GM19240 (cell line): Measurements from ENCODE around the gene TTLL5.

Experiments used
- DNase-seq: peaks from one replicate; pipeline ENCODE4 v3.0.0; 2011; ENCODE audit warnings: low spot score; ENCODE audit not compliant: insufficient read length

The TTLL5 gene

GRCh38 chr14:75986439-75986765 lies 325.4 kb downstream of the TTLL5 start:
- DNase-seq: no peak

DNA sequence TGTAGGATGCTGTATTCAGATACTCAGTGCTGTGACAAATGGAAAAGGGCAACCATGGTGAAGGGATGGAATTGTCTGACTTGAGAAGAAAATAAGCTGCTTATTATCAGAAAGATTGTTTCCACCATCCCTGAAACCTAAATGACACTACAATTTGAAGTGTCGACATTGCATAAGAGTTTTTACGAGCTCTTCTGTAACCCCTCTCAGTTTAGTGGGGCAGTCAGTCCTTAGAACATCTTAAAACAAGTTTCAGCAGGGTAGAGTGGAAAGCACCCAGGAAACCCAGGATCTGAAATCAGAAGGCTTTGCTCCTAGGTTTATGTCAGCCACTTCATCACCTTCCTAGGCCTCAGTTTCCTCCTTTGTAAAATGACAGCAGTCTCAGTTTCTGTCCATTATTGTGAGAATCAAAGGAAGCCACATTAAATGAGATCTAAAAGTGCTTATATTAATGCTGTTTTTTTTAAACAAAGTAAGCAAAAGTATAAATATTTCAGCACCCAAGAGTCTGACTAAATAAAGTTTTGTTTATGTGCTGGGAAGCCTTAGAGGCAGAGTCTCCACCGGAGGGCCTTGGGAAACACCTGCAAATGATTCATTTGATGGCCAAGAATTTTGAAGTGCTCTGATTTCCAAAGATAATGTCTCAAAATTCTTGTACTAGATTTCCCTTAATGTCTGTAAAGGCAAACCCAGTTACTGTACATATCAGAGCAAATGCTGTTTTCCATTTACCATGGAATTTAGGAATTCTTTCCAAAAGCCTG lies 326.3 kb downstream of the TTLL5 start:
- DNase-seq: no peak

DNA sequence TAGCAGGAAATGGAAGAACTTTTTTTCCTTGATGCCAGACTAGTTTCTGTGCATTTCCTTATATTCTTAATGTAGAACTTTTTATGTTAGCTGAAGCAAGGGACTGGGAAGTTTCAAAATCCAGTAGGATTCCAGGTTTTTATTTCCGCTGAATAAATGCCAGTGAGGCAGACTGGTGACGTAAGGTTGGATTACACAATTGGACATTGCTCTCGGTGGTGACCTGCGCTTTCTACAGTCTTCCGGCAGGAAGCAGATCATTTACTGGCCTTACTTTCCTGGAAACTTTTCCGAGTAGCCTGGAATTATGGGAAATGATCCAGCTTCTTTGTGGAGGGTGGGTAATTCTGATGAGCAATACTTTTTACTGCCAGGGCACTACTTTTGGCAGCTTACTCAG lies 328.1 kb downstream of the TTLL5 start:
- DNase-seq: no peak

DNA sequence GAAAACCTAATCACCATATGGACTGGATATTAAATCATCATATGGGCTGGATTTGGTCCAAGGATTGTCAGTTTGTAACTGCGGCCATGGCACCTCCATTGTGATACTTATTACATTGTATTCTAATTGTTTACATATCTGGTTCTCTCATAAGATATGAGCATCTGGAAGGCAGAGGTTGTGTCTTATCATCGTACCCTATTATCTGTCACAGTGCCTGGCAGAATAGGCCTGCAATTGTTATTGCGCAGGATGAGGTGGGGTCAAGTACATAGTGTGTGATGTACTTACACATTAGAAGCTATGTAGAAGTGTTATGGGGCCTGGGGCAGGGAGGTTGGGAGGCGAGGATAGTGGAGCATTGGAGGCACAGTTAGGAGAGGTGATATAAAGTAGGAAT lies 329.3 kb downstream of the TTLL5 start:
- no peak for DNase-seq

GRCh38 chr14:75991753-75992152 lies 330.7 kb downstream of the TTLL5 start:
- DNase-seq: no peak

DNA sequence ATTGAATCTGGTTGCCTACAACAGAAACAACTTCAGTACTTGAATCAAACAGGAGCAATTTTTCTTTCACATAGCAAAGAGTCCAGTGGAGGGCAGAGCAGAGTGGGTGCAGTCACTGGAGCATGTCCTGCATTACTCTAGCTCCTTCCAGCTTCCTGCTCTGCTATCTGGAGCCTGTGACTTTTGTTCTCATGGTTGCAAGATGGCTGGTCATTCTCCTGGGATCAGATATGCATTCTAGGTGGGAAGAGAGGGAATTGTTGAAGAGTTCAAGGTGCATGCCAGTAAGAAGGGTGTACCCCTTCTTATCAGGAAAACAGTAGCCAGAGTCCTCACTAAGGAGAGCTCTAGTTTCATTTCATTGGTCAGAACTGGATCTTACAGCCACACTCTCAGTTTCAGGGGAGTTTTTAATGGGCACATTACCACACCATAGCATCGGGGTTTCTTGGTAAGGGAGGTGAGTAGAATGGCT lies 332.6 kb downstream of the TTLL5 start:
- no peak for DNase-seq

GRCh38 chr14:75995372-75996041 lies 334.5 kb downstream of the TTLL5 start:
- DNase-seq: no peak

DNA sequence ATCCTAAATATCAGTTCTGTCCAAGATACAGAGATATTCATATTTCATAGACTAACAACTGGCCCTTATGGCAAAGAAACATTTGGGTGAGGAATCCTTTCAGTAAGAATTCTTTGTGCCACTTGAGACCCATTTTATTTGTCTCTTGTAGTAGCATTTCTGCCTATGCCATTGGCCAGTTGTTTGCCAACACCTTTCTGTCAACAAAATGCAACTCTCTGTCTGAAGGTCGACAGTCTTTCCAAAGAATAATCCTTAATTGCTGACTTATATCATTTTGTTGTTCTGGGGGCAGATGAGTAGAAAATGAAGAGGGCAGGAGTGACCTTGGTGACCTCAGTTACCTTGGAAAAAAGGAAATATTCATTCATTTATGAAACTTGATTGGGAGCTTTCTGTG lies 335.4 kb downstream of the TTLL5 start:
- DNase-seq: no peak

- DNase-seq: no peak
Measured at GRCh38 chr14:75999511-76000190, 338.6 kb downstream of the TTLL5 start.

DNA sequence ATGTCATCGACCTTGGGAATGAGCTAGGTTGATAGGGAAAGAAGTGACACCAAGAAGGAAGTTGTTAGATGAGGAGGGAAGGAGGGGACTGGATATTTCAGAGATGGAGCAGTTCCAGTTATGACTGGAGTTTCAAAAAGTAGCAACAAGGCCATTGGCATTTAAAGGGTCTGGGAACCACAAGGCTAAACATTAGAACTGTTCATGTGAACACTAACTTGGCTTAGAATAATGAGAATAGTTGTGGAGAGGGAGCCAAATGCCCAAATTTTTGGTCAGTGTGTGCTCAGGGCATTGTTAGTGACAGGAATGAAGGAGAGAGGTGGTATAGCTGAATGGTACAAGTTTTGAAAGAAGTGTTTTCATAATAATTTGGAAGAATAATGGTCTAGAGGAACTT lies 341.3 kb downstream of the TTLL5 start:
- no peak for DNase-seq
